Smooth muscle cell (in vitro differentiated cells): Measurements from ENCODE around the gene SLC13A4. TPM values are rescaled to one million over a fixed set of nuclear protein-coding genes. Genes with fewer than 3 reads are reported as not detected.

Source experiments
- DNase-seq: peaks from one replicate; lab custom pipeline; 2025; ENCODE audit not compliant: unreplicated experiment; lab: John Stamatoyannopoulos, UW
- H2AFZ ChIP-seq: fragments of 200-600 bp; sonication (generic); 2 replicates; pipeline ENCODE4 v1.6.0; 2016; ENCODE audit warnings: antibody characterized with exemption, low read depth, mild to moderate bottlenecking
- H3F3A ChIP-seq: fragments of 200-600 bp; sonication (generic); 2 replicates; pipeline ENCODE4 v1.6.0; 2017; ENCODE audit warnings: antibody characterized with exemption, low read depth
- H3K27ac ChIP-seq: fragments of 200-600 bp; sonication (generic); 2 replicates; pipeline ENCODE4 v1.5.1; 2016; ENCODE audit warnings: low read depth, mild to moderate bottlenecking
- H3K27me3 ChIP-seq: fragments of 200-600 bp; sonication (generic); 2 replicates; pipeline ENCODE4 v1.6.1; 2016; ENCODE audit warnings: low read depth, mild to moderate bottlenecking
- H3K36me3 ChIP-seq: fragments of 200-600 bp; sonication (generic); 2 replicates; pipeline ENCODE4 v1.5.1; 2016; ENCODE audit warnings: low read depth
- H3K4me1 ChIP-seq: fragments of 200-600 bp; sonication (generic); 2 replicates; pipeline ENCODE4 v1.5.1; 2016; ENCODE audit warnings: low read depth
- H3K4me2 ChIP-seq: fragments of 200-600 bp; sonication (generic); 2 replicates; pipeline ENCODE4 v1.6.0; 2016; ENCODE audit warnings: mild to moderate bottlenecking
- H3K4me3 ChIP-seq: fragments of 200-600 bp; sonication (generic); 2 replicates; pipeline ENCODE4 v1.5.1; 2016; ENCODE audit warnings: mild to moderate bottlenecking
- H3K79me2 ChIP-seq: fragments of 200-600 bp; sonication (generic); 2 replicates; pipeline ENCODE4 v1.6.0; 2016; ENCODE audit warnings: low read depth, mild to moderate bottlenecking
- H3K9ac ChIP-seq: fragments of 200-600 bp; sonication (generic); 2 replicates; pipeline ENCODE4 v1.6.0; 2016; ENCODE audit warnings: low read depth
- H3K9me3 ChIP-seq: fragments of 200-600 bp; sonication (generic); replicated peaks from 2 replicates; pipeline ENCODE4 v1.5.1; 2016; ENCODE audit warnings: low read depth
- H4K20me1 ChIP-seq: fragments of 200-600 bp; sonication (generic); 2 replicates; pipeline ENCODE4 v1.6.0; 2016; ENCODE audit warnings: low read depth
- WGBS: methylation state at CpG from one replicate; pipeline ENCODE4 v1.1.7; 2016; ENCODE audit warnings: low lambda C conversion rate; 5-methylcytosine and 5-hydroxymethylcytosine counted together
- polyA plus RNA-seq: library from polyadenylated mRNA; unstranded; fragments of >200 nt; fragmentation: Nextera tagmentation; extraction: Ambion mirVana; gene quantifications from 2 replicates; pipeline ENCODE4 v1.2.1, GENCODE V29; 2016
- total RNA-seq: library from RNA; depleted of rRNA; stranded (reverse); fragments of >200 nt; gene quantifications from 2 replicates; pipeline ENCODE4 v1.2.3, GENCODE V29; 2014
- TF ChIP-seq, protein P1 (sequence below): fragments of 200-600 bp; sonication (generic); IDR thresholded peaks from 2 replicates; pipeline ENCODE4 v1.5.1; 2017; ENCODE audit warnings: borderline replicate concordance, mild to moderate bottlenecking, antibody characterized with exemption; ENCODE audit not compliant: insufficient read depth, poor library complexity, severe bottlenecking

SLC13A4 gene
- total and polyA plus RNA-seq, 2 experiments from 2014 or later: 0.61 TPM; not detected in 1

DNA sequence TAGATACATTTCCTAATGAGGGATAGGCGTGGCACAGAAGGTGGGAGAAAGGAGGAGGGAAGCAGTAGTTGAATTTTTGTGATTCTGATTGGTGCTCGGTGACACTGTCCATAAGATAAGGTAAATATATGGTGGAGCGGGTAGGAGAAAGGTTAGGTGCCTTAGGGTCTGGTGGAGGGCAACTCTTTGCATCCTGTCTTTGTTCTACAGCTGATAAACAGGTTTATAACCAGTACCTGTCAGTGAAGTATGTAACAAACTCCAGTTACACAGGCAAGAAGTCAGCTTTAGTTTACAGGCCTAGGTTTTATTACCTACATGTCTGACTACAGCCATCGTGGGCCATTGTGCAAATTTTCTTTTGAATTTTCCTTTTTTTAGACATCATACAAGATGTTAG is 31.5 kb upstream of the SLC13A4 start:
- H3K36me3 ChIP-seq: no peaks in the 10 kb centered on the region
- H3F3A ChIP-seq: peaks cover 22% of the 10 kb centered on the region
- WGBS: 68% methylated on average over 4 of the region's 4 CpGs
- H3K79me2 ChIP-seq: no peaks in the 10 kb centered on the region
- no peaks in the 10 kb centered on the region for H4K20me1 ChIP-seq
- peaks cover 10% of the 10 kb centered on the region for H3K4me1 ChIP-seq
- H3K4me2 ChIP-seq: no peak overlapping the region
- TF ChIP-seq, protein P1, sequence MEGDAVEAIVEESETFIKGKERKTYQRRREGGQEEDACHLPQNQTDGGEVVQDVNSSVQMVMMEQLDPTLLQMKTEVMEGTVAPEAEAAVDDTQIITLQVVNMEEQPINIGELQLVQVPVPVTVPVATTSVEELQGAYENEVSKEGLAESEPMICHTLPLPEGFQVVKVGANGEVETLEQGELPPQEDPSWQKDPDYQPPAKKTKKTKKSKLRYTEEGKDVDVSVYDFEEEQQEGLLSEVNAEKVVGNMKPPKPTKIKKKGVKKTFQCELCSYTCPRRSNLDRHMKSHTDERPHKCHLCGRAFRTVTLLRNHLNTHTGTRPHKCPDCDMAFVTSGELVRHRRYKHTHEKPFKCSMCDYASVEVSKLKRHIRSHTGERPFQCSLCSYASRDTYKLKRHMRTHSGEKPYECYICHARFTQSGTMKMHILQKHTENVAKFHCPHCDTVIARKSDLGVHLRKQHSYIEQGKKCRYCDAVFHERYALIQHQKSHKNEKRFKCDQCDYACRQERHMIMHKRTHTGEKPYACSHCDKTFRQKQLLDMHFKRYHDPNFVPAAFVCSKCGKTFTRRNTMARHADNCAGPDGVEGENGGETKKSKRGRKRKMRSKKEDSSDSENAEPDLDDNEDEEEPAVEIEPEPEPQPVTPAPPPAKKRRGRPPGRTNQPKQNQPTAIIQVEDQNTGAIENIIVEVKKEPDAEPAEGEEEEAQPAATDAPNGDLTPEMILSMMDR: no peak
- H3K4me3 ChIP-seq: no peak overlapping the region
- no peaks in the 10 kb centered on the region for H3K27me3 ChIP-seq
- H3K9ac ChIP-seq: no peak overlapping the region
- peak overlapping the region; percentile 92 for H3K27ac ChIP-seq
- DNase-seq: no peak
- no peak overlapping the region for H2AFZ ChIP-seq
- H3K9me3 ChIP-seq: no peaks in the 10 kb centered on the region

DNA sequence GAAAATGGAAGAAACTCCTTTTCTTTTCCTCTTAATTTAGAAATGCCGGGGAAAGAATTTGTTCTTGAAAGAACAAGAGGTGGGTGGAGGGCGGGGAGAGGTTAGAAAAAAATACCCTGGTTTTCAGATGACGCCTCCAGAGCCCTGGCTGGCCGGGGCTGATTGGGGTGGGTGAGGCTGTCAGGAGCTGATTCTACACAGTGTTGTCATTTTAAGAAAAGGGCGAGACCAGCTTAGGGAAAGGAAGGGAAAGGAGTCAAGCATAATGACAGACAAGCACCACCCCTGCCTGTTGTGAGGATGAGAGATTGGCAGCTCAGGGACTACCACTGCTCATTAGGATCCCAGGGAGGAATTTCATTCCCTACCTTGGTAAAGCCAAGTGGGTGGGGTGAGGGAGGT is 30.5 kb upstream of the SLC13A4 start:
- TF ChIP-seq, protein P1: no peak

DNA sequence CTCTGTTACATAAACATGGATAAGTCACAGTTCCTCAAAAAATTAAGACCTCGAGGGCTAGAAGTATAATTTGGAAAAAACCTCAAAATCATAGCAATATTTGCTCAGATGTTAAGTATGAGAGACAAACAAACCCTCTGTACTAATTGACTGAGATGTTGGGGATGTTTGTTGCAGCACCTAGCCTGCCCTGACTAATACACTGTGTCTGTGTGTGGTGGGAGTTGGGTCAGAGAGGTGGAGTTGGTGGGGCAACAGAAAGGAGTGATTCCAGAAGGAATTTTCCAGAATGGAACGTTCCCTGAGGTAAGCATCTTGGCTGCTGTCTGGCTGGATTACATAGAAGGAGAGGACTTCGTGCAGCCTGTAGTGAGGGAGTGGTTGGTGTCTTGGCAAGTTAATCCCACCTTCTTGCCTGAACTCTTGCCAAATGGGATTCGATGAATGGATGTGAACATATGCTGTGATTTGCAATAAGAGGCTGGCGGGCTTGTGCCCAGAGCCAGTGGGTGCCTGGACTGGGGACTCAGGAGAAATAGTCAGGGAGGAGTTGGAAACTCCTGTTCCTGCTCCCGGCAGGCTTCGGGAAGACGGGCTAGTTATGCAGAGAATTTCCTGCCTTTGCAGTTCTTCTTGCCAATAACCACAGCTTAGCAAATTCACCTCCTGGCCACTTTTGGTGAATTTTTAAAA is 29.9 kb upstream of the SLC13A4 start:
- no peaks in the 10 kb centered on the region for H3K36me3 ChIP-seq
- H4K20me1 ChIP-seq: no peaks in the 10 kb centered on the region
- no peak overlapping the region for H3K9ac ChIP-seq
- DNase-seq: no peak
- no peaks in the 10 kb centered on the region for H3K79me2 ChIP-seq
- H3F3A ChIP-seq: peaks cover 22% of the 10 kb centered on the region
- no peaks in the 10 kb centered on the region for H3K9me3 ChIP-seq
- H3K4me1 ChIP-seq: peaks cover 10% of the 10 kb centered on the region
- peak overlapping the region; percentile 50 for H2AFZ ChIP-seq
- TF ChIP-seq, protein P1: no peak
- H3K4me2 ChIP-seq: peak overlapping the region; percentile 76
- 45% methylated on average over 8 of the region's 8 CpGs for WGBS
- H3K4me3 ChIP-seq: peak overlapping the region; percentile 15
- peak overlapping the region; percentile 78 for H3K27ac ChIP-seq
- H3K27me3 ChIP-seq: no peaks in the 10 kb centered on the region

More for the DNA sequence above, 30.5 kb upstream of the SLC13A4 start:
- Histone ChIP-seq H3K4me3 (peak overlapping the region; percentile 15), H3K79me2 (no peaks in the 10 kb centered on the region), H4K20me1 (no peaks in the 10 kb centered on the region), H3K27ac (peak overlapping the region; percentile 78), H3K9ac (no peak overlapping the region), H3K4me2 (peak overlapping the region; percentile 76), H2AFZ (peak overlapping the region; percentile 50), H3K27me3 (no peaks in the 10 kb centered on the region), H3K36me3 (no peaks in the 10 kb centered on the region), H3F3A (peaks cover 22% of the 10 kb centered on the region), H3K9me3 (no peaks in the 10 kb centered on the region), H3K4me1 (peaks cover 10% of the 10 kb centered on the region)
- 14% methylated on average over 5 of the region's 5 CpGs for WGBS
- no peak for DNase-seq

DNA sequence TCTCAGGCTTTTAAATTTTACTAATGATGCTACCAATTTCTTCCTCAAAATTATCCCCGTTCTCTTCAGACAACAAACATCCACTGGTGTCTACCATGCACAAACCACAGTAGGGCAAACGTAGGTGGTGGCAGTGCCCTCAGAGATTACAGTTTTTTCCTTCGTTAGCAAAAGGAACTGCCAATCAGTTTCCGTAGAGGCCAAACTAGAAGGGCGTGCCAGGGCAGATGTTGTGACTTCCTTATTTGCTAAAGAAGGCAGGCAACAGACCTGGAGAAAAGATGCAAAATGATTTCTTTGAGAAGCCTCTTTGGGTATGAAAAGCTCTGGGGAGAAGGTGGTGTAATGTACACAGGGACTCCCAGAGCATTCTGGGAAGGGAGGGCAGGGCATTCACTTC is 28.2 kb upstream of the SLC13A4 start:
- no peaks in the 10 kb centered on the region for H3K36me3 ChIP-seq

More for the DNA sequence above, 28.2 kb upstream of the SLC13A4 start:
- Histone ChIP-seq H3K9me3 (no peaks in the 10 kb centered on the region), H3K27me3 (no peaks in the 10 kb centered on the region), H3K27ac (no peak overlapping the region), H3K4me3 (no peak overlapping the region), H2AFZ (no peak overlapping the region), H3K4me1 (peaks cover 10% of the 10 kb centered on the region), H3F3A (peaks cover 11% of the 10 kb centered on the region), H4K20me1 (no peaks in the 10 kb centered on the region), H3K4me2 (no peak overlapping the region), H3K9ac (no peak overlapping the region), H3K79me2 (no peaks in the 10 kb centered on the region)
- 75% methylated on average over 5 of the region's 5 CpGs for WGBS
- DNase-seq: no peak
- TF ChIP-seq, protein P1: no peak
